BE2C (cell line): Measurements from ENCODE around the gene TASOR2.

Source experiments
- DNase-seq: peaks from one replicate; pipeline ENCODE4 v3.0.0-alpha.2; 2020
- H3K27me3 ChIP-seq: fragments of 250-450 bp; sonication (Bioruptor Pico); 2 replicates; pipeline ENCODE4 v1.5.1; 2020; ENCODE audit warnings: mild to moderate bottlenecking
- H3K36me3 ChIP-seq: fragments of 250-450 bp; sonication (Bioruptor Pico); 2 replicates; pipeline ENCODE4 v1.5.1; 2020; ENCODE audit warnings: mild to moderate bottlenecking
- H3K4me1 ChIP-seq: fragments of 250-450 bp; sonication (Bioruptor Pico); 2 replicates; pipeline ENCODE4 v1.5.1; 2020
- H3K4me3 ChIP-seq: 2 replicates; pipeline ENCODE4 v1.5.1; 2011; ENCODE audit warnings: low read depth, low read length
- H3K9me3 ChIP-seq: fragments of 250-450 bp; sonication (Bioruptor Pico); 2 replicates; pipeline ENCODE4 v1.5.1; 2020
- TF ChIP-seq, protein P1 (sequence below): IDR thresholded peaks from 2 replicates; pipeline ENCODE4 v1.5.1; 2012; ENCODE audit warnings: mild to moderate bottlenecking, low read depth, low read length

Gene TASOR2

DNA sequence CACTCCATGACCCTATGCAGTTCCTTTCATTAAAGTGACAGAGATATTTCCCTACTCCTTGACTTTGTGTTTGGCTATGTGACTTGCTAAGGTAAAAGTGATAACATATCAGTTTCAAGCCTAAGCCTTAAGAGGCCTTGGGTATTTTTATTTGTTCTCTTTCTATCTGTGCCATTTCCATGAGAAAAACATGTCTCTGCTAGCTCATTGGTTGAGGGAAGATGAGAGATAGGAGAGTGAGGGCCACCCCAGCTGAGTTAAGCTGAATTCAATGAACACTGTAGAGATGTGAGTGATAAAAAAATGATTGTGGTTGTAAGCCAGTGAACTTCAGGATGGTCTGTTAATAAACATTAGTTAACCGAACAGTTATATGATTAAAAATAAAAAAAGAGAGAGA, 13.4 kb downstream of the TASOR2 start:
- Histone ChIP-seq H3K9me3 (no peaks in the 10 kb centered on the region), H3K36me3 (no peaks in the 10 kb centered on the region), H3K27me3 (no peaks in the 10 kb centered on the region), H3K4me1 (peaks cover 6% of the 10 kb centered on the region), H3K4me3 (no peak overlapping the region)
- no peak for DNase-seq
- TF ChIP-seq, protein P1, sequence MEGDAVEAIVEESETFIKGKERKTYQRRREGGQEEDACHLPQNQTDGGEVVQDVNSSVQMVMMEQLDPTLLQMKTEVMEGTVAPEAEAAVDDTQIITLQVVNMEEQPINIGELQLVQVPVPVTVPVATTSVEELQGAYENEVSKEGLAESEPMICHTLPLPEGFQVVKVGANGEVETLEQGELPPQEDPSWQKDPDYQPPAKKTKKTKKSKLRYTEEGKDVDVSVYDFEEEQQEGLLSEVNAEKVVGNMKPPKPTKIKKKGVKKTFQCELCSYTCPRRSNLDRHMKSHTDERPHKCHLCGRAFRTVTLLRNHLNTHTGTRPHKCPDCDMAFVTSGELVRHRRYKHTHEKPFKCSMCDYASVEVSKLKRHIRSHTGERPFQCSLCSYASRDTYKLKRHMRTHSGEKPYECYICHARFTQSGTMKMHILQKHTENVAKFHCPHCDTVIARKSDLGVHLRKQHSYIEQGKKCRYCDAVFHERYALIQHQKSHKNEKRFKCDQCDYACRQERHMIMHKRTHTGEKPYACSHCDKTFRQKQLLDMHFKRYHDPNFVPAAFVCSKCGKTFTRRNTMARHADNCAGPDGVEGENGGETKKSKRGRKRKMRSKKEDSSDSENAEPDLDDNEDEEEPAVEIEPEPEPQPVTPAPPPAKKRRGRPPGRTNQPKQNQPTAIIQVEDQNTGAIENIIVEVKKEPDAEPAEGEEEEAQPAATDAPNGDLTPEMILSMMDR: no peak

DNA sequence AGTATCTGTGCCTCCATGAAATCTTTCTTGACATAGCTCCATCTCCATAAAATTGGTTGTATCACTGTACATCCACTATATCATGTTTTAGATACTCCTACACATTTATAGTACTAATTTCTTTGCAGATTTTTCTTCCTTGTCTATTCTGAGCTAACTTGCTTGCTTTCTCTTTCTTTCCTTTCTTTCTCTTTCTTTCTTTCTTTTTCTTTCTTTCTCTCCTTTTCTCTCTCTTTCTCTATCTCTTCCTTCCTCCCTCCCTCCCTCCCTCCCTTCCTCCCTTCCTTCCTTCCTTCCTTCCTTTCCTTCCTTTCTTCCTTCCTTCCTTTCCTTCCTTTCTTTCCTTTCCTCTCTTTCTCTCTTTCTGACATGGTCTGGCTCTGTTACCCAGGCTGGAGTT, 23.7 kb downstream of the TASOR2 start:
- H3K27me3 ChIP-seq: no peaks in the 10 kb centered on the region
- H3K36me3 ChIP-seq: no peaks in the 10 kb centered on the region

DNA sequence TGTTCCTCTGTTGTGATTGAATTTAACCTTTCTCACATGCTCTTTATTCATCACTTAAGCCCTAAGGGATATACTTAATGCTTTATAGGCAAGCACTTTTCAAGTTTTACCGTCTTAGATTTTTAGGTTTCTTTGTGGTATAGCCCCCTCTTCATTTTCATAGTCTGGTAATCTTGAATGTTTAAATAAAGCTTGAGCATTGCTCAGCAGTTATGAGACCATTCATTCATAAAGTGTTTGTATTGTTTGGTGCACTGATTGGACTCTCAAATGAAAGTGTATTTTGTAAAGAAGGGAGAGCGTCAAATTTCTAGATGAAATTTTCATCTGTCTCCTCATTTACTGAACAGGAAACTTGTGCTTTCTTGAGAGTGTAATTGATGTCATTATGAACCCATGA, 25.2 kb downstream of the TASOR2 start:
- H3K36me3 ChIP-seq: no peaks in the 10 kb centered on the region
- H3K4me3 ChIP-seq: no peak overlapping the region
- DNase-seq: no peak
- no peaks in the 10 kb centered on the region for H3K27me3 ChIP-seq
- no peaks in the 10 kb centered on the region for H3K9me3 ChIP-seq
- TF ChIP-seq, protein P1: no peak
- no peaks in the 10 kb centered on the region for H3K4me1 ChIP-seq

More for the DNA sequence above, 23.7 kb downstream of the TASOR2 start:
- no peaks in the 10 kb centered on the region for H3K4me1 ChIP-seq
- TF ChIP-seq, protein P1: no peak
- H3K4me3 ChIP-seq: no peak overlapping the region
- no peak for DNase-seq
- no peaks in the 10 kb centered on the region for H3K9me3 ChIP-seq

DNA sequence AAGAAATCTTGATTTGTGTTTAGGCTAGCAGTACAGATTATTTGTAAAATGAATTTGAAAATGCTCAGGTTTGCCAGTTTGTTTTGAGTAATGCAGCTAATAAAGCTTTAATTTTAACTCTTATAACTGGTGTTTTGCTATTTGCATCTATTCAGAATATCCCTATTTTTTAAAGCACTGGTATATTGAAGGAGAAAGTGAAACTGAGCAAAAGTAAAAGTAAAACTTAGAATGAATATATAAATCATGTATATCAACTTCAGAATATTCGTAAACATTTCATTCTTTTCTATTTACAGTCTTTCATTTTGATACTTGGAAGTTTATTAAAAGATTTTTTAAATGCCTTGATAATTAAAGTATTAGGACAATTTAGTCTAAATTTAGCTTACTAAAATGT, 26.2 kb downstream of the TASOR2 start:
- no peaks in the 10 kb centered on the region for H3K27me3 ChIP-seq
- TF ChIP-seq, protein P1: no peak
- H3K4me3 ChIP-seq: no peak overlapping the region
- no peaks in the 10 kb centered on the region for H3K36me3 ChIP-seq
- H3K4me1 ChIP-seq: no peaks in the 10 kb centered on the region
- DNase-seq: no peak
- no peaks in the 10 kb centered on the region for H3K9me3 ChIP-seq

DNA sequence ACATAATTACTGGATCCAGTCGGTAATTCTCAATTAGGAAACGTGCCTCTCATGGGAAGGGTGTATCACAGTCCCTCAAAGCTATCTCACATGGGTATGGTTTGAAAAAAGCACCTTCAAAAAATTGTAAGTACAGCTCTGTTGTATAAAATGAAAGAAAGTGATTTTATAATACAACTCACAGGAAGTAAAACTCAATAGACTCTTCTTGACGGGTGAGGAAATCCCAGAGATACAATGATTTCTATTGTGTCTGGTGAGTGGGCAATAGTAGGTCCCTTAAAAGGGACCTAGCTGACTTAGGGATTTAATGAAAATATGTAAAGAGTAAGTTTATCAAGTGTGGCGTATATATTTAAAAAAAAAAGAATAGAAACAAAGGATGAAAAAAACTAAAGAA, 27.0 kb downstream of the TASOR2 start:
- H3K9me3 ChIP-seq: no peaks in the 10 kb centered on the region
- H3K27me3 ChIP-seq: no peaks in the 10 kb centered on the region
- H3K4me1 ChIP-seq: no peaks in the 10 kb centered on the region
- H3K36me3 ChIP-seq: no peaks in the 10 kb centered on the region
- DNase-seq: no peak
- TF ChIP-seq, protein P1: no peak
- no peak overlapping the region for H3K4me3 ChIP-seq

DNA sequence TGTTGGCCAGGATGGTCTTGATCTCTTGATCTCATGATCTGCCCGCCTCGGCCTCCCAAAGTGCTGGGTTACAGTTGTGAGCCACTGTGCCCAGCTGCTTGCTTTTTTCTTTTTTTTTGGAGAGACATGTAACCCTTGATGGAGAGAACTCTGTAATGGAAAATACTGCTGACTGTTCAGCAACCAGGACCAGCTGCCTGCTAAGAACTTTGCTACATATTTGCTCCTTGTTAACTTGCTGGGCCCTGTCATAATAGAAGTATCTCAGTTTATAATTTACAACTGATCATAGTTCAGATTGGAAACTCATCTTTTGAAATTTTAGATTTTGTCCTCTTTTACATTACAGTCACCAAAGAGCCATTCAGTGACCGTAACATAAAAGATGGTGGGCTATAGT, 34.9 kb downstream of the TASOR2 start:
- DNase-seq: no peak
- Histone ChIP-seq H3K9me3 (no peaks in the 10 kb centered on the region), H3K27me3 (no peaks in the 10 kb centered on the region), H3K4me1 (no peaks in the 10 kb centered on the region), H3K4me3 (no peak overlapping the region), H3K36me3 (peaks cover 15% of the 10 kb centered on the region)
- TF ChIP-seq, protein P1: no peak
